Lower leg skin (tissue), 3 donors: ENCODE results near the gene TMC1.

Experiments used
- POLR2A ChIP-seq, 2 donors: fragments of 450-650 bp; IDR thresholded peaks; one replicate each; pipeline ENCODE4 v1.6.1; 2016 to 2017; ENCODE audit warnings: antibody characterized with exemption in 2 of 2, mild to moderate bottlenecking in 1 of 2, moderate library complexity in 1 of 2
- TF ChIP-seq, protein P1 (sequence below), 3 donors: fragments of 450-650 bp; IDR thresholded peaks; one replicate each; pipeline ENCODE4 v1.5.1; 2016; ENCODE audit warnings: antibody characterized with exemption in 3 of 3, mild to moderate bottlenecking in 3 of 3, moderate library complexity in 2 of 3

GRCh38 chr9:72627147-72627546, 105.7 kb downstream of the TMC1 start:
- TF ChIP-seq POLR2A (IDR thresholded peaks at IDR 0.05): no peak
- TF ChIP-seq, protein P1, sequence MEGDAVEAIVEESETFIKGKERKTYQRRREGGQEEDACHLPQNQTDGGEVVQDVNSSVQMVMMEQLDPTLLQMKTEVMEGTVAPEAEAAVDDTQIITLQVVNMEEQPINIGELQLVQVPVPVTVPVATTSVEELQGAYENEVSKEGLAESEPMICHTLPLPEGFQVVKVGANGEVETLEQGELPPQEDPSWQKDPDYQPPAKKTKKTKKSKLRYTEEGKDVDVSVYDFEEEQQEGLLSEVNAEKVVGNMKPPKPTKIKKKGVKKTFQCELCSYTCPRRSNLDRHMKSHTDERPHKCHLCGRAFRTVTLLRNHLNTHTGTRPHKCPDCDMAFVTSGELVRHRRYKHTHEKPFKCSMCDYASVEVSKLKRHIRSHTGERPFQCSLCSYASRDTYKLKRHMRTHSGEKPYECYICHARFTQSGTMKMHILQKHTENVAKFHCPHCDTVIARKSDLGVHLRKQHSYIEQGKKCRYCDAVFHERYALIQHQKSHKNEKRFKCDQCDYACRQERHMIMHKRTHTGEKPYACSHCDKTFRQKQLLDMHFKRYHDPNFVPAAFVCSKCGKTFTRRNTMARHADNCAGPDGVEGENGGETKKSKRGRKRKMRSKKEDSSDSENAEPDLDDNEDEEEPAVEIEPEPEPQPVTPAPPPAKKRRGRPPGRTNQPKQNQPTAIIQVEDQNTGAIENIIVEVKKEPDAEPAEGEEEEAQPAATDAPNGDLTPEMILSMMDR (IDR thresholded peaks at IDR 0.05): no peak
